Endothelial cell of umbilical vein (primary cell): ENCODE measurements around the gene ATXN10. TPM values are rescaled to one million over a fixed set of nuclear protein-coding genes. Genes with fewer than 3 reads are reported as not detected.

ENCODE experiments used
- BruUV-seq: library from RNA; stranded (reverse); fragments of 400-500 nt; replicated peaks from 2 replicates; lab custom pipeline; 2021; lab: Mats Ljungman, UMichigan
- CTCF ChIA-PET: fragments of 300-600, 350-600 bp; sonication (Branson Sonifier 250); formaldehyde crosslinking; loops from one replicate; lab custom pipeline; 2021; ENCODE audit warnings: antibody characterized with exemption, inconsistent platforms; lab: Charles Lee
- POLR2A ChIA-PET: fragments of 300-600, 350-600 bp; sonication (Branson Sonifier 250); formaldehyde crosslinking; loops from one replicate; lab custom pipeline; 2021; ENCODE audit warnings: antibody characterized with exemption, inconsistent platforms; lab: Charles Lee
- DNase-seq: peaks from one replicate; pipeline ENCODE4 v3.0.0-alpha.2; 2011; ENCODE audit warnings: low read depth, low spot score
- FAIRE-seq: peaks from 2 replicates; lab custom pipeline; 2011; peaks lifted over from hg19 to GRCh38; lab: Jason Lieb, UNC
- H2AFZ ChIP-seq: 2 replicates; pipeline ENCODE4 v1.6.0; 2012; ENCODE audit warnings: low read depth, low read length, control low read depth, inconsistent platforms
- H3K27ac ChIP-seq: 2 replicates; pipeline ENCODE4 v1.5.1; 2011; ENCODE audit warnings: low read depth, mild to moderate bottlenecking, control low read depth, low read length, moderate library complexity; ENCODE audit not compliant: insufficient read depth
- H3K27me3 ChIP-seq, 2 experiments: 2 replicates each; pipeline versions ENCODE4 v1.6.0 to v1.6.1; 2011; ENCODE audit warnings: low read length in 2 of 2, mixed read lengths in 1 of 2; ENCODE audit not compliant: control insufficient read depth in 2 of 2, insufficient read depth in 2 of 2
- H3K36me3 ChIP-seq, 2 experiments: 2 replicates in 1 of 2; 3 replicates in 1 of 2; pipeline ENCODE4 v1.5.1; 2011; ENCODE audit warnings: low read length in 2 of 2, mild to moderate bottlenecking in 1 of 2, moderate library complexity in 1 of 2; ENCODE audit not compliant: control insufficient read depth in 2 of 2, insufficient read depth in 2 of 2; ENCODE audit errors: extremely low read depth in 1 of 2
- H3K4me1 ChIP-seq: 3 replicates; pipeline ENCODE4 v1.5.1; 2011; ENCODE audit warnings: mild to moderate bottlenecking, low read length; ENCODE audit not compliant: control insufficient read depth, insufficient read depth; ENCODE audit errors: extremely low read depth
- H3K4me2 ChIP-seq: 2 replicates; pipeline ENCODE4 v1.6.1; 2011; ENCODE audit warnings: low read length, control low read depth, mixed read lengths; ENCODE audit not compliant: insufficient read depth
- H3K4me3 ChIP-seq, 3 experiments: fragments of 200-600 bp in 1 of 3; sonication (generic), shearing (Covaris generic) in 1 of 3; replicated peaks in 1 of 3; 2 replicates each; pipeline ENCODE4 v1.5.1; 2011 to 2016; ENCODE audit warnings: control low read depth in 3 of 3, low read length in 3 of 3, mild to moderate bottlenecking in 2 of 3, inconsistent platforms in 1 of 3, low read depth in 1 of 3, moderate library complexity in 1 of 3; ENCODE audit not compliant: insufficient read depth in 1 of 3
- H3K79me2 ChIP-seq: 2 replicates; pipeline ENCODE4 v1.6.0; 2012; ENCODE audit warnings: low read length, inconsistent platforms; ENCODE audit not compliant: control insufficient read depth, insufficient read depth
- H3K9ac ChIP-seq: replicated peaks from 2 replicates; pipeline ENCODE3; 2011; ENCODE audit warnings: low read length, control low read depth; ENCODE audit not compliant: insufficient read depth; ENCODE audit errors: extremely low read depth
- H3K9me1 ChIP-seq: replicated peaks from 3 replicates; pipeline ENCODE4 v1.6.0; 2011; ENCODE audit warnings: mild to moderate bottlenecking, low read length; ENCODE audit not compliant: control insufficient read depth, insufficient read depth; ENCODE audit errors: extremely low read depth
- H3K9me3 ChIP-seq: replicated peaks from 2 replicates; pipeline ENCODE4 v1.5.1; 2012; ENCODE audit warnings: low read length, inconsistent platforms; ENCODE audit not compliant: control insufficient read depth, insufficient read depth
- H4K20me1 ChIP-seq: replicated peaks from 2 replicates; pipeline ENCODE3; 2011; ENCODE audit warnings: mild to moderate bottlenecking, low read length; ENCODE audit not compliant: control insufficient read depth, insufficient read depth; ENCODE audit errors: extremely low read depth
- CTCF ChIP-seq, 2 donors: IDR thresholded peaks; 1 replicate in 1 of 2; 2 replicates in 1 of 2; pipeline ENCODE4 v1.5.1; 2011; ENCODE audit warnings: low read length in 2 of 2, mild to moderate bottlenecking in 2 of 2, moderate library complexity in 2 of 2, control low read depth in 1 of 2, inconsistent platforms in 1 of 2, low read depth in 1 of 2; ENCODE audit not compliant: insufficient read depth in 1 of 2; ENCODE audit errors: extremely low read depth in 1 of 2
- EZH2 ChIP-seq: IDR thresholded peaks from 2 replicates; pipeline ENCODE4 v1.6.1; 2012; ENCODE audit warnings: borderline replicate concordance, low read depth, mild to moderate bottlenecking, moderate library complexity, low read length, inconsistent platforms; ENCODE audit not compliant: severe bottlenecking
- FOS ChIP-seq: IDR thresholded peaks from 2 replicates; pipeline ENCODE4 v1.6.1; 2011; ENCODE audit warnings: mild to moderate bottlenecking, low read length, moderate library complexity, borderline replicate concordance; ENCODE audit not compliant: insufficient read depth
- GATA2 ChIP-seq: IDR thresholded peaks from 2 replicates; pipeline ENCODE4 v1.7.0; 2011; ENCODE audit warnings: low read depth, mild to moderate bottlenecking, moderate library complexity, mixed read lengths, low read length; ENCODE audit not compliant: insufficient read length, insufficient read depth
- JUN ChIP-seq: IDR thresholded peaks from 2 replicates; pipeline ENCODE4 v1.6.1; 2011; ENCODE audit warnings: borderline replicate concordance, low read depth; ENCODE audit not compliant: insufficient read length, insufficient read depth
- MAX ChIP-seq: IDR thresholded peaks from 2 replicates; pipeline ENCODE4 v1.6.1; 2011; ENCODE audit not compliant: insufficient read depth, insufficient read length
- MYC ChIP-seq: IDR thresholded peaks from one replicate; pipeline ENCODE4 v1.6.1; 2011; ENCODE audit warnings: mild to moderate bottlenecking, low read depth, low read length
- POLR2A ChIP-seq: IDR thresholded peaks from 2 replicates; pipeline ENCODE4 v1.6.1; 2012; ENCODE audit warnings: low read depth, mild to moderate bottlenecking, control low read depth, low read length
- POLR2AphosphoS5 ChIP-seq: IDR thresholded peaks from 2 replicates; pipeline ENCODE4 v1.6.1; 2012; ENCODE audit warnings: low read depth, mild to moderate bottlenecking, control low read depth, low read length, moderate library complexity; ENCODE audit not compliant: insufficient read depth
- dilution Hi-C: fragments of 300-500 bp; cut with MboI; formaldehyde crosslinking; loops from one replicate; pipeline ENCODE4 v1.15.0; 2019; ENCODE audit warnings: low sequenced_read_pairs; ENCODE audit not compliant: extremely low pct_ligation_motif_present
- intact Hi-C: fragments of 100-400 bp; cut with micrococcal nuclease; formaldehyde crosslinking; loops from one replicate; pipeline ENCODE4 v1.10.0; 2022
- polyA plus RNA-seq, 4 experiments: library from polyadenylated mRNA; depleted of rRNA in 3 of 4; stranded (reverse) in 3 of 4; unstranded in 1 of 4; fragments of >200 nt; gene quantifications; 2 replicates each; pipeline versions ENCODE4 v1.2.1 to v1.2.3, GENCODE V29; 2011 to 2012; ENCODE audit warnings: missing spikeins in 1 of 4
- total RNA-seq: library from RNA; stranded (reverse); gene quantifications from 2 replicates; pipeline ENCODE4 v1.2.3, GENCODE V29; 2021

The ATXN10 gene
- total and polyA plus RNA-seq, 2 donors (not counting 3 experiments of a cell fraction or from before 2014, with no cell fraction given) = 73.2 to 91.9 TPM

GRCh38 chr22:45768490-45768889 is 96.9 kb downstream of the ATXN10 start:
- no TSS peak for BruUV-seq
- no peaks in the 10 kb centered on the region for H4K20me1 ChIP-seq
- dilution Hi-C loops (no loop called here), intact Hi-C loops (no loop called here)
- no peak overlapping the region for H3K27ac ChIP-seq
- peaks cover 4% of the 10 kb centered on the region for H3K79me2 ChIP-seq
- no peaks in the 10 kb centered on the region for H3K9me1 ChIP-seq
- ChIA-PET POLR2A (no interaction called here), CTCF (interaction anchor here (1.4 kb wide), 1 partner anchor 95 kb away, joined by 3 read pairs; no protein-coding TSS in a partner anchor)
- no peaks in the 10 kb centered on the region for H3K36me3 ChIP-seq
- no peak overlapping the region for H3K4me2 ChIP-seq
- no peak overlapping the region for H2AFZ ChIP-seq
- no peak overlapping the region for H3K4me3 ChIP-seq
- no peak for FAIRE-seq
- H3K9me3 ChIP-seq = no peaks in the 10 kb centered on the region
- TF ChIP-seq GATA2 (no peak), POLR2AphosphoS5 (no peak), POLR2A (no peak), MAX (no peak), CTCF (IDR thresholded peaks at IDR 0.05; ENCODE audit: extremely low read depth in 1 of 2, insufficient read depth in 1 of 2, low read depth in 1 of 2, low read length in 2 of 2) (no peak), JUN (no peak), FOS (no peak), MYC (no peak), EZH2 (no peak)
- H3K27me3 ChIP-seq = no peaks in the 10 kb centered on the region
- H3K9ac ChIP-seq = no peak overlapping the region
- no peak for DNase-seq
- H3K4me1 ChIP-seq = no peaks in the 10 kb centered on the region
